Astrocyte of the hippocampus (primary cell): ENCODE data around the gene TRMT112.

Experiments
- DNase-seq: peaks from one replicate; pipeline ENCODE4 v3.0.0; 2011; ENCODE audit warnings: low read depth, low spot score

The TRMT112 gene

GRCh38 chr11:64351136-64351631 is 33.8 kb upstream of the TRMT112 start:
- DNase-seq: no peak

- DNase-seq: no peak
These were observed 32.0 kb upstream of the TRMT112 start for GRCh38 chr11:64349404-64349803.

GRCh38 chr11:64349025-64349387 is 31.6 kb upstream of the TRMT112 start:
- DNase-seq: no peak

GRCh38 chr11:64348383-64349024 is 31.1 kb upstream of the TRMT112 start:
- DNase-seq: no peak

DNA sequence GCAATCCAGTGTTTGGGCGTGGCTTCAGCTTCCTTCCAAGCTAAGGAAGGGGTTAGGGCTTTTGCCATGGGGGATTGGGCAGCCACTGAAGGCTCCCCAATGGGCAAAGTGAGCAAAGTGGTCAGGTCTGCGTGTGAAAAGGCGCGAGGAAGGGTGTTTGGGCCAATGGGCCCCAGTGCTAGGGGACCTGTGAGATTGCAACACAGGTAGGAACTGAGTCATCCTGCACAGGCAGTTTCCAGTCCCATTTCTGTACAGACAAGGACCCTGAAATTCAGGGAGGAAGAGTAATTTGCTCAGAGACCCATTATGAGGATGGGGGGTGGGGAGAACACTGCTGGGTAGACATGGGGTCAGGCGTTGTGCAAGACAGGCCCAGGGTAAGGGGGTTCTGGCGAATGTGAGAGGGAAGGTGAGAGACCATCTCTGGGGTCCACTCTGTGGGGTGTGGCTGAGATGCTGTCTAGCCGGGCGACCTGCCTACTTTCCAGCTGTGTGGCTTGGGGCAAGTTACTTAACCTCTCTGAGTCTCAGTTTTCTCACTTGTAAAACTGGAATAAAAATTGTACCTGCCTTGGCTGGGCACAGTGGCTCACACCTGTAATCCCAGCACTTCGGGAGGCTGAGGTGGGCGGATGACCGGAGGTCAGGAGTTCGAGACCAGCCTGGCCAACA is 30.0 kb upstream of the TRMT112 start:
- no peak for DNase-seq

- no peak for DNase-seq
These were observed 27.4 kb upstream of the TRMT112 start for GRCh38 chr11:64344787-64345186.

- peak; percentile 20 for DNase-seq
These were observed 26.6 kb upstream of the TRMT112 start for GRCh38 chr11:64343767-64344559.

DNA sequence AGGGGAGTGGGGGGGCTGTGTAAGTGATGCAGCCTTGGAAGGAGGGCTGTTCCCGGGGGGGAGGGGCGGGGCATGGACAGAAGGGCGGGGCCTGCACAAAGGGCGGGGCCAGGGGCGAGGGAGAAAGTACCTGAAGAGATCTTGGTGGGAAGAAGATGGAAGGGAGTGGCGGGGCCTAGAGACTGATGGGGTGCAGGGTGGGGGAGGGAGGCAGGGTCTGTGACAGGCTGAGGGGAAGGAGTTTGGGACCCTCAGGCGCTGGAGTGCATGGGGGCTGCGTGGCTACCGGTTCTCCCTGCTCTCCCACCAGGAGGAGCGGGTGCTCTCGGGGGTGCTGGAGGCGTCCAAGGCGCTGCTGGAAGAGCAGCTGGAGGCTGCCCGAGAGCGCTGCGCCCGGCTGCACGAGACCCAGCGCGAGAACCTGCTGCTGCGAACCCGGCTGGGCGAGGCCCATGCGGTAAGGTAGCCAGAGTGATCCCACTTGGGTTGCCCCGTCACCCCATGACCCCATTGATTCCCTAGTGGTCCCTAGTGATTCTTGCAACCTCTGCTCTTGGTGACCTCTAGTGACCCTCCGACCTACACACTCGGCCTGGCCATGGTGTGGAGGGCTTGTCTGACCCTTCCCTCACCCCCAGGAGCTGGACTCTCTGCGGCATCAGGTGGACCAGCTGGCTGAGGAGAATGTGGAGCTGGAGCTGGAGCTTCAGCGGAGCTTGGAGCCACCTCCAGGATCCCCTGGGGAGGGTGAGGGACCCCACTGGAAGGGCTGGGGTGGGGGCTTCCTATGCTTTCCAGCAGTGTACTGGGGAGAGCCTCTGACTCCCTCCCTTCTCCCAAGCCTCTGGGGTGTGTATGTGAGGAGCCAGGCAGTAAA is 25.7 kb upstream of the TRMT112 start:
- no peak for DNase-seq

GRCh38 chr11:64341851-64342791 is 24.8 kb upstream of the TRMT112 start:
- DNase-seq: peak; percentile 93

DNA sequence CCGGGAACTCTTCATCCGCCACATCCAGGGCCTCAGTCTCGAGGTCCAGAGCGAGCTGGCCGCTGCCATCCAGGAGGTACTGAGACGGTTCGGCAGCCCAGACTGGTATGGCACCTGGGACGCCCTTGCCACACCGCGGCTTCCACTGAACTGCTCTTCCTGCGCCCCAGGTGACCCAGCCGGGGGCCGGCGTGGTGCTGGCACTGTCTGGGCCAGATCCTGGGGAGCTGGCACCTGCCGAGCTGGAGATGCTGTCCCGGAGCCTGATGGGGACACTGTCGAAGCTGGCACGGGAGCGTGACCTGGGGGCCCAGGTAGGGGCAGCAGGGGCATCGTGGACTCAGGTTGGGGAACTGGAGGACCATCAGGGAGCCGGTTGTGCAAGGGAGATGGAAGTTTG is 24.1 kb upstream of the TRMT112 start:
- no peak for DNase-seq

DNA sequence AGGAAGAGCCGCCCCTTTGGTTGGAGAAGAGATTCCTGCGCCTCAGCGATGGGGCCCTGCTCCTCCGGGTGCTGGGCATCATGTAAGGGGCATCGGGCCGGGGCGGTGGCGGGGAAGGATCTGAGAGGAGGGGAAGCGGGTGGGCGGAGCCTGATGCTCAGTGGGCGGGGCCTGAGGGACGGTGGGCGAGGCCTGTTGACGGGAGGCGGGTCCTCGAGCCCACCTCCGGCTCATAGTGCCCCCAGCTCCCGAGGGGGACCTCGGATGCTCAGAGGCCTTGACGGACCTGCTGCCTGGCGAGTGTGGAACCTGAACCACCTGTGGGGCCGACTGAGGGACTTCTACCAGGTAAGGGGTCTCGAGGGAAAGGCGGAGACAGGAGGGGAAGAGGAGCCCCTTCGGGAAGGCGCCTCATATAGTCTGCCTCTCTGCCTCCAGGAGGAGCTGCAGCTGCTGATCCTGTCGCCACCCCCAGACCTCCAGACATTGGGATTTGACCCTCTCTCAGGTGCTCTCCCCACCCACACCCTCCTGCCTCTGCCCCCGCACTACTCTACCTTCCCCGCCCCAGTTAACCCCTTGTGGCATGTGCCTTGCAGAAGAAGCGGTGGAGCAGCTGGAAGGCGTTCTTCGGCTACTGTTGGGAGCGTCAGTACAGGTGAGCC is 23.4 kb upstream of the TRMT112 start:
- peak; percentile 20 for DNase-seq

- DNase-seq: no peak
These were observed 22.5 kb upstream of the TRMT112 start, which contains the start of gene CCDC88B for GRCh38 chr11:64339754-64340408. Gene CCDC88B, plus strand, starts transcription at chr11:64340204. Its CDS starts 63 bp downstream, at chr11:64340267.

DNA sequence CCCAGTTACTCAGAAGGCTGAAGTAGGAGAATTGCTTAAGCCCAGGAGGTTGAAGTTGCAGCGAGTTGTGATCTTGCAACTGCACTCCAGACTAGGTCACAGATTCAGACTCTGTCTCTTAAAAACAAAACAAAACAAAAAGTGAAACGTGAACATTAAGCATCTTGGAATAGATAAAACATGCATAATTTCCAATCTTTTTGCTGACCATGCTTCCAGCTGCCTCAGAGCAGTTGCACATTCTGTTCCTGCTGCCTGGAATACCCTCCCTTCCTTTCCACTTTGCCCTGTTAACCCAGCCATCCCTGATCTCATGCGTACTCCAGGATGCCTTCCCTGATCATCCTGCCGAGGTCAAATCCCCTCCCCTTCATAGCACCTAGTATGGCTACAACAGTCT is 21.9 kb upstream of the TRMT112 start:
- no peak for DNase-seq

DNA sequence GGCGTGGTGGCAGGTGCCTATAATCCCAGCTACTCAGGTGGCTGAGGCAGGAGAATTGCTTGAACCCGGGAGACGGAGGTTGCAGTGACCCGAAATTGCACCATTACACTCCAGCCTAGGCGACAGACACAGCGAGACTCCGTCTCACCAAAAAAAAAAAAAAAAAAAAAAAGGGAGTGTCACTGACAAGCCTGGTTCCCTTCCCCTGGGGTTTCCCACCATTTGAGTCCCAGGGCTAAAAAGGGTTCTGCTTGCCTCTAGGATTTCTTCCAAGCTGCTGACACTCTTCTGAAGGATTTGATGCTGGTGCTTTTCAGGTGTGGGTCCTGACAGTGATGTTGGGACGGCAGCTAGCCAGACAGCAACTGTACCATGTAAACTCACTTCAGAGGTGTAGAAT is 21.4 kb upstream of the TRMT112 start:
- no peak for DNase-seq

DNA sequence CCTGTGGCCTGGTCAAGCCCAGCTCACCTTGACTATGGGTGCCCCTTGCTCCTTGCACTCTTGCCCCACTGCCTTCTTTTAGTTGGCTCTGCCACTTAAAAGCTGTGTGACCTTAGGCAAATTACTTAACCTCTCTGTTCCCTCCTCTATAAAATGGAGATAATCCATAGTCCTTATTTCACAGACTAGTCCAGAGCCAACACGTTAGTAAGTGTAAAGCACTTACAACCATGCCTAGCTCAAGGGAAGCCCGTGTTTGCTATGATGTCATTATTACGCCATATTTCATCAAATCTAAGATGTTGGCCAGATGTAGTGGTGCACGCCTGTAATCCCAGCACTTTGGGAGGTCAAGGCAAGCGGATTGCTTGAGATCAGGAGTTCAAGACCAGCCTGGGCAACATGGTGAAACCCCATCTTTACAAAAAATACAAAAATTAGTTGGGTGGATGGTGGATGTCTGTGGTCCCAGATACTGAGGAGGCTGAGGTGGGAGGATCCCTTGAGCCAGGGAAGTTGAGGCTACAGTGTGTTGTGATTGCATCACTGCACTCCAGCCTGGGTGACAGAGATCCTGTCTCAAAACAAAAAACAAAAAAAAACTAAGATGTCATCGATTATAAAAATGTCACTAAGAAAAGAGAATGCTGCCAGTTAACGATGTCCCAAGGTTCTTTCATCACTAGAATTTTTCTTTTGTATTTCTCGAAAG is 20.3 kb upstream of the TRMT112 start:
- DNase-seq: no peak

- peak; percentile 93 for DNase-seq
These were observed 17.7 kb upstream of the TRMT112 start for GRCh38 chr11:64334764-64335735.

GRCh38 chr11:64333556-64333955 is 16.2 kb upstream of the TRMT112 start:
- DNase-seq: no peak
